Activated CD8-positive, alpha-beta memory T cell treated with anti-CD3 and anti-CD28 coated beads, Interleukin-2, amount 10 ng/mL, durations not matched to agents 7 days and 5 days (primary cell): ENCODE data around the gene CUTC. TPM values are rescaled to one million over a fixed set of nuclear protein-coding genes. Genes with fewer than 3 reads are reported as not detected.

Source experiments
- ATAC-seq: fragments of 150-1000 bp; cut with Tn5 transposase; one replicate; pipeline ENCODE4 v1.10.0; 2021; ENCODE audit warnings: moderate library complexity
- CTCF ChIA-PET: fragments of 350-600 bp; sonication (Branson Sonifier 250); formaldehyde crosslinking; loops from one replicate; lab custom pipeline; 2021; ENCODE audit warnings: antibody characterized with exemption; lab: Charles Lee
- DNase-seq: peaks from one replicate; pipeline ENCODE4 v3.0.0-alpha.2; 2020
- H3K27ac Mint-ChIP-seq: one replicate; pipeline ENCODE4 v1.8.0; 2021; ENCODE audit warnings: mild to moderate bottlenecking, mixed read lengths
- H3K27me3 Mint-ChIP-seq: one replicate; pipeline ENCODE4 v1.8.0; 2021; ENCODE audit warnings: mixed read lengths
- H3K36me3 Mint-ChIP-seq: one replicate; pipeline ENCODE4 v1.8.0; 2021; ENCODE audit warnings: mild to moderate bottlenecking, mixed read lengths
- H3K4me1 Mint-ChIP-seq: one replicate; pipeline ENCODE4 v1.8.0; 2021; ENCODE audit warnings: mixed read lengths
- H3K4me3 Mint-ChIP-seq: one replicate; pipeline ENCODE4 v1.8.0; 2021; ENCODE audit warnings: mild to moderate bottlenecking, moderate library complexity, mixed read lengths
- H3K9me3 Mint-ChIP-seq: one replicate; pipeline ENCODE4 v1.8.0; 2022; ENCODE audit warnings: low read depth, mixed read lengths
- total RNA-seq, 2 experiments: library from RNA; stranded (reverse); gene quantifications; one replicate each; pipeline ENCODE4 v1.2.3, GENCODE V29; 2021

Gene CUTC
- total RNA-seq, 2 experiments from 2014 or later: 23.6 to 26.9 TPM

DNA sequence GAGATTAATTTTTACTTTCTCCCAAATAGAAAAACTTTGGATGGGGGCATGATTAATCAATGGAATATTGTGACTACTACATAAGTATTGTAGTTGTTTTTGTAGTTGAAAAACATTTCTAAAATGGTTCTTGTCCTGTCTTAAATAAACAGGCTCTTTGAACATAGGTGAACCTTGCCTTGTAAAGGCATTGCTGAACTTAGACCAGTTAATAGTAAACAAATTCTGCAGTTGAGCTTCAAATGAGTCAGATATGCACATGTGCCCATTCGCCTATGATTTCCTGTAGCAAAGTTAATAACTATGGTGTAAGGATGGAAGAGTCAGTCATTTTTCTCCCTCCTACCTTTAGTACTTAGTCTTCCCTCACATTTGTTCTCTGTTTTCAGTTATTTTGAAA, 22.6 kb downstream of the CUTC start:
- peaks cover 58% of the 10 kb centered on the region for H3K36me3 Mint-ChIP-seq
- CTCF ChIA-PET: interaction anchor here (1.0 kb wide), 1 partner anchor 10 kb away, joined by 6 read pairs; no protein-coding TSS in a partner anchor

DNA sequence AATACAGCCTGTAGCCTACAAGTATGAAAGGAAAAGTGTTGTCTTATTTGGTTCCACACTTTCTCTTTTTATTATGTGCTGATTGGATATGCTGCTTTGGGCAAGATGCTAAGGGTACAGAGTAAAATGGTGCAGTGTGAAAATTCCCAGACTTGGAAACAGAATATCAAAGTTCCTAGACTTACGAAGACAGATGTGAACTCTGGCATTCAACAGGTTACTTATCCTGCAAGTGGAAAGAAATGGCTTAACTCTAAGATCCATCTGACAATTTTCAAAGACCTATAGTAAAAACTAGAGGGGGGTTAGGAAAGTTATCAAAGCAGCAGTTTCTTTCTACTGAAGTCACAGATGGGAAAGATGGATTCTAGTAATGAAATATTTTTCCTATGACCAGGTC, 24.1 kb downstream of the CUTC start:
- Mint-ChIP-seq H3K4me3 (no peak overlapping the region), H3K27me3 (no peaks in the 10 kb centered on the region), H3K27ac (no peak overlapping the region), H3K9me3 (no peaks in the 10 kb centered on the region), H3K4me1 (no peaks in the 10 kb centered on the region), H3K36me3 (peaks cover 58% of the 10 kb centered on the region)
- no peak for DNase-seq
- ATAC-seq: no peak
- CTCF ChIA-PET: interaction anchor here (1.0 kb wide), 1 partner anchor 18 kb away, joined by 3 read pairs; no protein-coding TSS in a partner anchor

More for the DNA sequence above, 22.6 kb downstream of the CUTC start:
- Mint-ChIP-seq H3K27ac (no peak overlapping the region), H3K4me1 (no peaks in the 10 kb centered on the region), H3K4me3 (no peak overlapping the region), H3K9me3 (no peaks in the 10 kb centered on the region), H3K27me3 (no peaks in the 10 kb centered on the region)
- DNase-seq (no peak), ATAC-seq (no peak)

GRCh38 chr10:99758211-99758891, 26.3 kb downstream of the CUTC start:
- H3K27ac Mint-ChIP-seq: no peak overlapping the region
- H3K27me3 Mint-ChIP-seq: no peaks in the 10 kb centered on the region
- ATAC-seq (no peak), DNase-seq (no peak)
- no peaks in the 10 kb centered on the region for H3K4me1 Mint-ChIP-seq
- CTCF ChIA-PET: no interaction called here
- H3K36me3 Mint-ChIP-seq: peaks cover 64% of the 10 kb centered on the region
- no peak overlapping the region for H3K4me3 Mint-ChIP-seq
- H3K9me3 Mint-ChIP-seq: peaks cover 5% of the 10 kb centered on the region

DNA sequence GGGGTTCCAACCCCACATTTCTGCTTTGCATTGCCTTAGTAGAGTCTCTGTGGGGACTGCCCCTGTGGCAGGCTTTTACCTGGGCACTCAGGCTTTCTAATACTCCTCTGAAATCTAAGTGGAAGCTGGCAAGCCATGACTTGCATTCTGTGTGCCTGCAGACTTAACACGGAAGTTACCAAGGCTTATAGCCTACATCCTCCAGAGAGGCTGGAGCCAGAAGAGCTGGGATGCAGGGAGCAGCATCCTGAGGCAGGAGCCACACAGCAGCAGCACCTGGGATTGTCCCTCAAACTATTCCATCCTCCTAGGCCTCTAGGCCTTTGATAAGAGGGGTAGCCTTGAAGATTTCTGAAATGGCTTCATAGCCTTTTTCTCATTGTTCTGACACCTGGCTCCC, 28.3 kb downstream of the CUTC start:
- H3K27ac Mint-ChIP-seq: no peak overlapping the region

DNA sequence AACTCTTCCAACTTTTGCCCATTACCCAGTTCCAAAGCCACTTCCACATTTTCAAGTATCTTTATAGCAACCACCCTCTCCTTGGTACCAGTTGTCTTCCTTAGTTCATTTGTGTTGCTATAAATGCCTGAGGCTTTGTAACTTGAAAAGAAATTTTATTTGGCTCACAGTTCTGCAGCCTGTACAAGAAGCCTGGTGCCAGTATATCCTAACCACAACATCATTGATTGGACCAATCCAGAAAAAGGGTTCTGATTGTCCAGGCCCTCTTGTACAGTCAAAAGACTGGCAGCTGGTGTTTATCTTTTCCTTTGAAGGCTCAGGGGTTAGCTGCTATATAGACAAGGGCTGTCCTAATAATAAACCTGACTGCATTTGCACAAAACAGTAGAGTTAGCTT, 29.3 kb downstream of the CUTC start:
- Mint-ChIP-seq H3K4me3 (no peak overlapping the region), H3K27ac (no peak overlapping the region), H3K4me1 (peaks cover 14% of the 10 kb centered on the region), H3K36me3 (peaks cover 53% of the 10 kb centered on the region), H3K9me3 (peaks cover 6% of the 10 kb centered on the region), H3K27me3 (no peaks in the 10 kb centered on the region)
- DNase-seq (no peak), ATAC-seq (no peak)
- CTCF ChIA-PET: no interaction called here

More for the DNA sequence above, 28.3 kb downstream of the CUTC start:
- no peak for DNase-seq
- peaks cover 62% of the 10 kb centered on the region for H3K36me3 Mint-ChIP-seq
- CTCF ChIA-PET: no interaction called here
- peaks cover 4% of the 10 kb centered on the region for H3K4me1 Mint-ChIP-seq
- ATAC-seq: no peak
- H3K9me3 Mint-ChIP-seq: peaks cover 6% of the 10 kb centered on the region
- H3K27me3 Mint-ChIP-seq: no peaks in the 10 kb centered on the region
- no peak overlapping the region for H3K4me3 Mint-ChIP-seq

DNA sequence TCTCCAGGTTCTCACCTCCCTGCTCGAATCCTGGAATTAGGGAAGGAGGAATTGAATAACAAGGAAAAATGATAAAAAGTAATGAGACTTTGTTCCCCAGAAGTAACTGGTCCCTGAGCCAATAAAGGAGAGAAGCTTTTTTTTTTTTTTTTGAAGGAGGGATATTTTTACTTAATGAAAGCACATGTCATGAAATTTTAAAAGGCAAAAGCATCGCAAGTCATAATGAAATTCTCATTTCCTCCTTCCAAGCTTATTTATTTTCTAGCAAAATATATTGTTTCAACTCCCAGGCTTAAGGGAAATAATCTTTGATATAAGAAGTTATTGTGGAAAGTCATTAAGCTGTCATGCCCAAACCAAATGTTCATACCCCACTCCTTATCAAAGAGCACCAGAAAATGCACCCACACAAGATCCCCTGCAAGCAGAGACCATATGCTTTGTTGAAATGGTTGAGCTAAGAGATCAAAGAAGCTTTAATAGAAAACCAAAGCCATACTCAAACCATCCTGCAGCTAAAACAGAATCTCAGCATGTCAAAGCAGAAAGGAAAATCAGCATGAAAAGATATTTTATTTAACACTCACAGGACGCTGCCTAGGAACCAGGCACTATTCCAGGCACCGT, 33.8 kb downstream of the CUTC start:
- ATAC-seq (no peak), DNase-seq (no peak)
- peaks cover 22% of the 10 kb centered on the region for H3K4me1 Mint-ChIP-seq
- peak overlapping the region; percentile 24 for H3K27ac Mint-ChIP-seq
- CTCF ChIA-PET: interaction anchor here (0.6 kb wide), 1 partner anchor 138 kb away, joined by 3 read pairs; no protein-coding TSS in a partner anchor
- peaks cover 6% of the 10 kb centered on the region for H3K9me3 Mint-ChIP-seq
- H3K27me3 Mint-ChIP-seq: peaks cover 2% of the 10 kb centered on the region
- peaks cover 22% of the 10 kb centered on the region for H3K36me3 Mint-ChIP-seq
- H3K4me3 Mint-ChIP-seq: no peak overlapping the region

GRCh38 chr10:99766302-99766681, 34.3 kb downstream of the CUTC start:
- peaks cover 2% of the 10 kb centered on the region for H3K27me3 Mint-ChIP-seq
- peaks cover 6% of the 10 kb centered on the region for H3K9me3 Mint-ChIP-seq
- ATAC-seq: peak; percentile 68
- peaks cover 18% of the 10 kb centered on the region for H3K36me3 Mint-ChIP-seq
- CTCF ChIA-PET: no interaction called here
- H3K27ac Mint-ChIP-seq: no peak overlapping the region
- H3K4me1 Mint-ChIP-seq: peaks cover 22% of the 10 kb centered on the region
- peak; percentile 78 for DNase-seq
- H3K4me3 Mint-ChIP-seq: no peak overlapping the region

- no peak for DNase-seq
- Mint-ChIP-seq H3K36me3 (peaks cover 9% of the 10 kb centered on the region), H3K4me1 (peaks cover 22% of the 10 kb centered on the region), H3K4me3 (no peak overlapping the region), H3K27me3 (peaks cover 2% of the 10 kb centered on the region), H3K27ac (no peak overlapping the region), H3K9me3 (peaks cover 1% of the 10 kb centered on the region)
- CTCF ChIA-PET: interaction anchor here (0.7 to 0.9 kb wide), 2 partner anchors 36 to 343 kb away, joined by 3 to 4 read pairs; partner anchors contain the start of genes COX15 and CUTC
- ATAC-seq: no peak
These were observed 35.9 kb downstream of the CUTC start for GRCh38 chr10:99767901-99768300.

DNA sequence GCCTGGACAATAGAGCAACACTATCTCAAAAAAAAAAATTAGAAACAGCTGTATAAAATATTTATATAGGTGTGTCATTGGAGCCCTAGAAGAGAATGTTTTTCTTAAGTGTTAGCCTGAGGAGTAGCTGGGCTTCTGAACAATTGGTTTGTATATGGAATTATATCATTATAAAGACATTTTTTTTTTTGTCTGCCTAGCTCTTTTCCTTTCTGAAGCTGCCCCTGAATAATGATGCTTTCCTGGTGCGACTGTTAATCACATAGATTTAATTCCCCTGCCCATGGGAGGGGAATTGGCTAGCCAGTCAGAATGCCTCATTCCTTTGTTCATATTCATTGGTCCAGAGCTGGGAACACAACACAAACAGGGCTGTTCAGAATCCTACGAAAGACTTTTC, 36.5 kb downstream of the CUTC start:
- Mint-ChIP-seq H3K36me3 (peaks cover 7% of the 10 kb centered on the region), H3K4me3 (no peak overlapping the region), H3K4me1 (peaks cover 22% of the 10 kb centered on the region), H3K27me3 (peaks cover 2% of the 10 kb centered on the region), H3K27ac (no peak overlapping the region), H3K9me3 (no peaks in the 10 kb centered on the region)
- CTCF ChIA-PET: interaction anchor here (0.9 to 1.3 kb wide), 2 partner anchors 37 to 78 kb away, joined by 4 read pairs; partner anchors contain the start of genes COX15 and CUTC
- ATAC-seq (no peak), DNase-seq (no peak)

- no peaks in the 10 kb centered on the region for H3K36me3 Mint-ChIP-seq
- CTCF ChIA-PET: no interaction called here
- H3K27ac Mint-ChIP-seq: no peak overlapping the region
- H3K4me1 Mint-ChIP-seq: peaks cover 19% of the 10 kb centered on the region
- DNase-seq (no peak), ATAC-seq (no peak)
- H3K27me3 Mint-ChIP-seq: peaks cover 2% of the 10 kb centered on the region
- H3K4me3 Mint-ChIP-seq: no peak overlapping the region
- H3K9me3 Mint-ChIP-seq: no peaks in the 10 kb centered on the region
These were observed 37.7 kb downstream of the CUTC start for GRCh38 chr10:99769706-99770105.

DNA sequence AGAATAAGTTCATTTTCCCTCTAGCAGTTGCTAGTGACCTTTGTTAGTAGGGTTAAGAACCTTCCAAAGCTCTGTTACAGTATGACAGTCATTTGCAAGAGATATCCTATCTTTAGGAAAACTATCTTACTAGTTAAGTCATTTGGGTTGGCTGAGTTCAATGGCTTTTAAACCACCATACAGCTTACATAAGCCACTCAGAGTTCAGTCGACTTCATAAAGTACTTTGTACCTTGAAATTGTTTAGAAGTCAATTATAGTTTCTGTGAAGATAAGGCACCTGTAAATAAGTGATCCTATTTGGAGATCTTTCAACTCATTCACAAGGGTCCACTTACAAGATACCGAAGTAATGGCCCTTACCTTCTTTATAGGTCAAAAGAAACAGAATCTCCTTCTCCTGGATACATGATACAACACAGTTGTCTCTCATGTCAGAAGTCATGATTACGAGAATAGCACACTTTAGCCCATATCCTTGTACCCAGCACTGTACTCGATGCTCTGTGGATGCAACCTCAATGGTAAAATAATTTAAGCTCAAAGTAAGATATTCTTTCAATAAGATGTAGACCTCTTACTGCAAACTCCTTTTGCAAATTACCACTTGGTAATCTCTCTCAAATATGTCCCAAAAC, 38.5 kb downstream of the CUTC start:
- CTCF ChIA-PET: no interaction called here
- peaks cover 16% of the 10 kb centered on the region for H3K4me1 Mint-ChIP-seq
- DNase-seq (no peak), ATAC-seq (no peak)
- no peak overlapping the region for H3K27ac Mint-ChIP-seq
- no peaks in the 10 kb centered on the region for H3K36me3 Mint-ChIP-seq
- peaks cover 2% of the 10 kb centered on the region for H3K27me3 Mint-ChIP-seq
- H3K4me3 Mint-ChIP-seq: no peak overlapping the region
- H3K9me3 Mint-ChIP-seq: no peaks in the 10 kb centered on the region

GRCh38 chr10:99775850-99776249, 43.8 kb downstream of the CUTC start:
- no peaks in the 10 kb centered on the region for H3K36me3 Mint-ChIP-seq
- H3K27ac Mint-ChIP-seq: no peak overlapping the region
- H3K4me3 Mint-ChIP-seq: no peak overlapping the region
- H3K27me3 Mint-ChIP-seq: peaks cover 3% of the 10 kb centered on the region
- H3K9me3 Mint-ChIP-seq: no peaks in the 10 kb centered on the region
- no peak for ATAC-seq
- DNase-seq: no peak
- CTCF ChIA-PET: no interaction called here
- peaks cover 11% of the 10 kb centered on the region for H3K4me1 Mint-ChIP-seq

GRCh38 chr10:99777918-99778714, 46.1 kb downstream of the CUTC start:
- CTCF ChIA-PET: interaction anchor here (0.6 kb wide), 1 partner anchor 560 kb away, joined by 3 read pairs; no protein-coding TSS in a partner anchor
- Mint-ChIP-seq H3K4me3 (no peak overlapping the region), H3K9me3 (no peaks in the 10 kb centered on the region), H3K36me3 (no peaks in the 10 kb centered on the region), H3K27me3 (peaks cover 3% of the 10 kb centered on the region), H3K4me1 (peaks cover 11% of the 10 kb centered on the region), H3K27ac (no peak overlapping the region)
- DNase-seq: no peak
- no peak for ATAC-seq
